ENCODE measurements around the gene MRPS24.

DNA sequence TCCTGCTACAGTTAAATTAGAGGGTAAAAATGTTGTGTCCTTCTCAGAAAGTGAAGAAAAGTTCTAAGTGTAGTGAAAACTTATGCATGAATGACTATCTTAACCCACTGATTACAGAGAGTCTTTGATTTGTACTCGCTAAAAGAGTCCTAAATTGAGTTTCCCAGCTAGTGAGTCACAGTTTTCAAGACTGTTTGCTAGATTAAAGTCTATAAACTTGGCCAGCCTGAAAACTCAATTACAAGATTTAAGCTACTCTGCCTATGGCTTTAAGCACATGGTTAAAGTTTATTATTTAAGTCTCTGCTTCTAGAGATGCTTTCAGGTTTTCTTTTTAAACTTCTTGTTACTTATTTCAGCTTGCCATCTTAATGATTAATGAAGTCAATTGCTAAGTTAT lies 44.4 kb downstream of the MRPS24 start:
- TF ChIP-seq MAFF (IDR thresholded peaks at IDR 0.05; ENCODE audit: low read depth, low read length) = no peak
- TF ChIP-seq, protein P1, sequence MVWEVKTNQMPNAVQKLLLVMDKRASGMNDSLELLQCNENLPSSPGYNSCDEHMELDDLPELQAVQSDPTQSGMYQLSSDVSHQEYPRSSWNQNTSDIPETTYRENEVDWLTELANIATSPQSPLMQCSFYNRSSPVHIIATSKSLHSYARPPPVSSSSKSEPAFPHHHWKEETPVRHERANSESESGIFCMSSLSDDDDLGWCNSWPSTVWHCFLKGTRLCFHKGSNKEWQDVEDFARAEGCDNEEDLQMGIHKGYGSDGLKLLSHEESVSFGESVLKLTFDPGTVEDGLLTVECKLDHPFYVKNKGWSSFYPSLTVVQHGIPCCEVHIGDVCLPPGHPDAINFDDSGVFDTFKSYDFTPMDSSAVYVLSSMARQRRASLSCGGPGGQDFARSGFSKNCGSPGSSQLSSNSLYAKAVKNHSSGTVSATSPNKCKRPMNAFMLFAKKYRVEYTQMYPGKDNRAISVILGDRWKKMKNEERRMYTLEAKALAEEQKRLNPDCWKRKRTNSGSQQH (CRISPR knock-in tag; IDR thresholded peaks at IDR 0.05; ENCODE audit: low read depth) = no peak
- TF ChIP-seq, protein P2, sequence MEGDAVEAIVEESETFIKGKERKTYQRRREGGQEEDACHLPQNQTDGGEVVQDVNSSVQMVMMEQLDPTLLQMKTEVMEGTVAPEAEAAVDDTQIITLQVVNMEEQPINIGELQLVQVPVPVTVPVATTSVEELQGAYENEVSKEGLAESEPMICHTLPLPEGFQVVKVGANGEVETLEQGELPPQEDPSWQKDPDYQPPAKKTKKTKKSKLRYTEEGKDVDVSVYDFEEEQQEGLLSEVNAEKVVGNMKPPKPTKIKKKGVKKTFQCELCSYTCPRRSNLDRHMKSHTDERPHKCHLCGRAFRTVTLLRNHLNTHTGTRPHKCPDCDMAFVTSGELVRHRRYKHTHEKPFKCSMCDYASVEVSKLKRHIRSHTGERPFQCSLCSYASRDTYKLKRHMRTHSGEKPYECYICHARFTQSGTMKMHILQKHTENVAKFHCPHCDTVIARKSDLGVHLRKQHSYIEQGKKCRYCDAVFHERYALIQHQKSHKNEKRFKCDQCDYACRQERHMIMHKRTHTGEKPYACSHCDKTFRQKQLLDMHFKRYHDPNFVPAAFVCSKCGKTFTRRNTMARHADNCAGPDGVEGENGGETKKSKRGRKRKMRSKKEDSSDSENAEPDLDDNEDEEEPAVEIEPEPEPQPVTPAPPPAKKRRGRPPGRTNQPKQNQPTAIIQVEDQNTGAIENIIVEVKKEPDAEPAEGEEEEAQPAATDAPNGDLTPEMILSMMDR (CRISPR knock-in tag; IDR thresholded peaks at IDR 0.05) = no peak
- TF ChIP-seq, protein P3, sequence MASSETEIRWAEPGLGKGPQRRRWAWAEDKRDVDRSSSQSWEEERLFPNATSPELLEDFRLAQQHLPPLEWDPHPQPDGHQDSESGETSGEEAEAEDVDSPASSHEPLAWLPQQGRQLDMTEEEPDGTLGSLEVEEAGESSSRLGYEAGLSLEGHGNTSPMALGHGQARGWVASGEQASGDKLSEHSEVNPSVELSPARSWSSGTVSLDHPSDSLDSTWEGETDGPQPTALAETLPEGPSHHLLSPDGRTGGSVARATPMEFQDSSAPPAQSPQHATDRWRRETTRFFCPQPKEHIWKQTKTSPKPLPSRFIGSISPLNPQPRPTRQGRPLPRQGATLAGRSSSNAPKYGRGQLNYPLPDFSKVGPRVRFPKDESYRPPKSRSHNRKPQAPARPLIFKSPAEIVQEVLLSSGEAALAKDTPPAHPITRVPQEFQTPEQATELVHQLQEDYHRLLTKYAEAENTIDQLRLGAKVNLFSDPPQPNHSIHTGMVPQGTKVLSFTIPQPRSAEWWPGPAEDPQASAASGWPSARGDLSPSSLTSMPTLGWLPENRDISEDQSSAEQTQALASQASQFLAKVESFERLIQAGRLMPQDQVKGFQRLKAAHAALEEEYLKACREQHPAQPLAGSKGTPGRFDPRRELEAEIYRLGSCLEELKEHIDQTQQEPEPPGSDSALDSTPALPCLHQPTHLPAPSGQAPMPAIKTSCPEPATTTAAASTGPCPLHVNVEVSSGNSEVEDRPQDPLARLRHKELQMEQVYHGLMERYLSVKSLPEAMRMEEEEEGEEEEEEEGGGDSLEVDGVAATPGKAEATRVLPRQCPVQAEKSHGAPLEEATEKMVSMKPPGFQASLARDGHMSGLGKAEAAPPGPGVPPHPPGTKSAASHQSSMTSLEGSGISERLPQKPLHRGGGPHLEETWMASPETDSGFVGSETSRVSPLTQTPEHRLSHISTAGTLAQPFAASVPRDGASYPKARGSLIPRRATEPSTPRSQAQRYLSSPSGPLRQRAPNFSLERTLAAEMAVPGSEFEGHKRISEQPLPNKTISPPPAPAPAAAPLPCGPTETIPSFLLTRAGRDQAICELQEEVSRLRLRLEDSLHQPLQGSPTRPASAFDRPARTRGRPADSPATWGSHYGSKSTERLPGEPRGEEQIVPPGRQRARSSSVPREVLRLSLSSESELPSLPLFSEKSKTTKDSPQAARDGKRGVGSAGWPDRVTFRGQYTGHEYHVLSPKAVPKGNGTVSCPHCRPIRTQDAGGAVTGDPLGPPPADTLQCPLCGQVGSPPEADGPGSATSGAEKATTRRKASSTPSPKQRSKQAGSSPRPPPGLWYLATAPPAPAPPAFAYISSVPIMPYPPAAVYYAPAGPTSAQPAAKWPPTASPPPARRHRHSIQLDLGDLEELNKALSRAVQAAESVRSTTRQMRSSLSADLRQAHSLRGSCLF (CRISPR knock-in tag; IDR thresholded peaks at IDR 0.05; ENCODE audit: borderline replicate concordance) = no peak
- TF ChIP-seq PRPF4 (IDR thresholded peaks at IDR 0.05; ENCODE audit: low read depth, low read length, poor library complexity, severe bottlenecking) = no peak
- TF ChIP-seq, protein P4, sequence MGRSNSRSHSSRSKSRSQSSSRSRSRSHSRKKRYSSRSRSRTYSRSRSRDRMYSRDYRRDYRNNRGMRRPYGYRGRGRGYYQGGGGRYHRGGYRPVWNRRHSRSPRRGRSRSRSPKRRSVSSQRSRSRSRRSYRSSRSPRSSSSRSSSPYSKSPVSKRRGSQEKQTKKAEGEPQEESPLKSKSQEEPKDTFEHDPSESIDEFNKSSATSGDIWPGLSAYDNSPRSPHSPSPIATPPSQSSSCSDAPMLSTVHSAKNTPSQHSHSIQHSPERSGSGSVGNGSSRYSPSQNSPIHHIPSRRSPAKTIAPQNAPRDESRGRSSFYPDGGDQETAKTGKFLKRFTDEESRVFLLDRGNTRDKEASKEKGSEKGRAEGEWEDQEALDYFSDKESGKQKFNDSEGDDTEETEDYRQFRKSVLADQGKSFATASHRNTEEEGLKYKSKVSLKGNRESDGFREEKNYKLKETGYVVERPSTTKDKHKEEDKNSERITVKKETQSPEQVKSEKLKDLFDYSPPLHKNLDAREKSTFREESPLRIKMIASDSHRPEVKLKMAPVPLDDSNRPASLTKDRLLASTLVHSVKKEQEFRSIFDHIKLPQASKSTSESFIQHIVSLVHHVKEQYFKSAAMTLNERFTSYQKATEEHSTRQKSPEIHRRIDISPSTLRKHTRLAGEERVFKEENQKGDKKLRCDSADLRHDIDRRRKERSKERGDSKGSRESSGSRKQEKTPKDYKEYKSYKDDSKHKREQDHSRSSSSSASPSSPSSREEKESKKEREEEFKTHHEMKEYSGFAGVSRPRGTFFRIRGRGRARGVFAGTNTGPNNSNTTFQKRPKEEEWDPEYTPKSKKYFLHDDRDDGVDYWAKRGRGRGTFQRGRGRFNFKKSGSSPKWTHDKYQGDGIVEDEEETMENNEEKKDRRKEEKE (IDR thresholded peaks at IDR 0.05) = no peak
- no peak for TF ChIP-seq FOXM1 (CRISPR knock-in tag; IDR thresholded peaks at IDR 0.05)

Data from HepG2 (cell line).